Neural progenitor cell (in vitro differentiated cells): ENCODE results near the gene CCL17. TPM values are rescaled to one million over a fixed set of nuclear protein-coding genes. Genes with fewer than 3 reads are reported as not detected.
"Not testable (repeated sequence)": the region's sequence is repeated elsewhere in the genome, so short reads cannot be mapped to it uniquely, and the experiment has no call there.

ENCODE experiments used
- DNase-seq: peaks from one replicate; pipeline ENCODE4 v3.0.0-alpha.2; 2016; ENCODE audit warnings: low spot score
- H2AFZ ChIP-seq: fragments of 200-600 bp; sonication (generic); replicated peaks from 2 replicates; pipeline ENCODE4 v1.6.1; 2016; ENCODE audit warnings: antibody characterized with exemption
- H3F3A ChIP-seq: fragments of 200-600 bp; sonication (generic); 2 replicates; pipeline ENCODE4 v1.6.1; 2016; ENCODE audit warnings: antibody characterized with exemption, low read depth
- H3K27ac ChIP-seq: fragments of 200-600 bp; sonication (generic); 2 replicates; pipeline ENCODE4 v1.5.1; 2016; ENCODE audit warnings: mild to moderate bottlenecking
- H3K27me3 ChIP-seq: fragments of 200-600 bp; sonication (generic); 2 replicates; pipeline ENCODE4 v1.6.1; 2016; ENCODE audit warnings: mild to moderate bottlenecking, moderate library complexity
- H3K36me3 ChIP-seq: fragments of 200-600 bp; sonication (generic); 2 replicates; pipeline ENCODE4 v1.5.1; 2016
- H3K4me1 ChIP-seq: fragments of 200-600 bp; sonication (generic); 2 replicates; pipeline ENCODE4 v1.6.1; 2016; ENCODE audit warnings: mixed run types
- H3K4me2 ChIP-seq: fragments of 200-600 bp; sonication (generic); 2 replicates; pipeline ENCODE4 v1.6.1; 2016
- H3K4me3 ChIP-seq: fragments of 200-600 bp; sonication (generic); 2 replicates; pipeline ENCODE4 v1.5.1; 2016
- H3K79me2 ChIP-seq: fragments of 200-600 bp; sonication (generic); 2 replicates; pipeline ENCODE4 v1.6.1; 2016; ENCODE audit warnings: low read depth
- H3K9ac ChIP-seq: fragments of 200-600 bp; sonication (generic); 2 replicates; pipeline ENCODE4 v1.6.1; 2016
- H3K9me3 ChIP-seq: fragments of 200-600 bp; sonication (generic); 2 replicates; pipeline ENCODE4 v1.5.1; 2016; ENCODE audit warnings: low read depth
- H4K20me1 ChIP-seq: fragments of 200-600 bp; sonication (generic); 2 replicates; pipeline ENCODE4 v1.6.1; 2016; ENCODE audit warnings: low read depth
- H3K27ac Mint-ChIP-seq: 3 replicates; pipeline ENCODE4 v1.8.0; 2021; ENCODE audit warnings: mixed read lengths
- H3K27me3 Mint-ChIP-seq: 2 replicates; pipeline ENCODE4 v1.8.0; 2022; ENCODE audit warnings: low read depth, mild to moderate bottlenecking, inconsistent platforms, moderate library complexity, mixed read lengths; ENCODE audit not compliant: insufficient read depth
- H3K36me3 Mint-ChIP-seq: 3 replicates; pipeline ENCODE4 v1.8.0; 2021; ENCODE audit warnings: mixed read lengths
- H3K4me1 Mint-ChIP-seq: 3 replicates; pipeline ENCODE4 v1.8.0; 2021; ENCODE audit warnings: mixed read lengths
- H3K4me3 Mint-ChIP-seq: 3 replicates; pipeline ENCODE4 v1.8.0; 2021; ENCODE audit warnings: mild to moderate bottlenecking, moderate library complexity, mixed read lengths
- H3K9me3 Mint-ChIP-seq: 3 replicates; pipeline ENCODE4 v1.8.0; 2020; ENCODE audit warnings: mixed read lengths
- EZH2 ChIP-seq: fragments of 200-600 bp; sonication (generic); IDR thresholded peaks from 2 replicates; pipeline ENCODE4 v1.6.1; 2017; ENCODE audit warnings: antibody characterized with exemption, mild to moderate bottlenecking, moderate library complexity
- EZH2phosphoT487 ChIP-seq: fragments of 200-600 bp; sonication (generic); IDR thresholded peaks from 2 replicates; pipeline ENCODE4 v1.6.1; 2017; ENCODE audit warnings: antibody characterized with exemption
- total RNA-seq: library from RNA; depleted of rRNA; stranded (reverse); fragments of >200 nt; gene quantifications from 2 replicates; pipeline ENCODE4 v1.2.3, GENCODE V29; 2015; ENCODE audit warnings: low replicate concordance
- TF ChIP-seq, protein P1 (sequence below): fragments of 200-600 bp; sonication (generic); IDR thresholded peaks from 2 replicates; pipeline ENCODE4 v1.5.1; 2017; ENCODE audit warnings: antibody characterized with exemption, mild to moderate bottlenecking

The CCL17 gene
- total RNA-seq, 1 donor from 2014 or later, result not detected

DNA sequence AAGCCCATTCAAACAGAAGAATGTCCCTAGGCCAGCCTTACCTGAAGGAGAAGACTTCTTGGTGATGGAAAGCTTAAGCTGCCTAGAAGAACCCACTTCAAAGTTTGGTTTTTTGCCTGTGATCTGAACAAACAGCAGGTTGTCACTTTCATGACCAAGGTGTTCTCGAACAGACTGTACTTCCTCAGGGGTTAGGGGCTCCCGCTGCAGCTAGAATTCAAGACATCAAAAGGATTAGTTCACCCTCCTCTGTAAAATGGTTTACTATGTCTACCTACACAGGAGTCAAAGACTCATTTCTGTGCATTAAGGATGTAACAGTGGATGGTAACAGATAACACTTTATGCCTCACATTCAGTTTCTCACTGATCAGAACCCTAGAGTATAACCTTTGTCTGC, 29.4 kb downstream of the CCL17 start:
- TF ChIP-seq EZH2, result no peak
- TF ChIP-seq, protein P1, sequence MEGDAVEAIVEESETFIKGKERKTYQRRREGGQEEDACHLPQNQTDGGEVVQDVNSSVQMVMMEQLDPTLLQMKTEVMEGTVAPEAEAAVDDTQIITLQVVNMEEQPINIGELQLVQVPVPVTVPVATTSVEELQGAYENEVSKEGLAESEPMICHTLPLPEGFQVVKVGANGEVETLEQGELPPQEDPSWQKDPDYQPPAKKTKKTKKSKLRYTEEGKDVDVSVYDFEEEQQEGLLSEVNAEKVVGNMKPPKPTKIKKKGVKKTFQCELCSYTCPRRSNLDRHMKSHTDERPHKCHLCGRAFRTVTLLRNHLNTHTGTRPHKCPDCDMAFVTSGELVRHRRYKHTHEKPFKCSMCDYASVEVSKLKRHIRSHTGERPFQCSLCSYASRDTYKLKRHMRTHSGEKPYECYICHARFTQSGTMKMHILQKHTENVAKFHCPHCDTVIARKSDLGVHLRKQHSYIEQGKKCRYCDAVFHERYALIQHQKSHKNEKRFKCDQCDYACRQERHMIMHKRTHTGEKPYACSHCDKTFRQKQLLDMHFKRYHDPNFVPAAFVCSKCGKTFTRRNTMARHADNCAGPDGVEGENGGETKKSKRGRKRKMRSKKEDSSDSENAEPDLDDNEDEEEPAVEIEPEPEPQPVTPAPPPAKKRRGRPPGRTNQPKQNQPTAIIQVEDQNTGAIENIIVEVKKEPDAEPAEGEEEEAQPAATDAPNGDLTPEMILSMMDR, result no peak
- TF ChIP-seq EZH2phosphoT487, result no peak
- H3K36me3 Mint-ChIP-seq, result peaks cover 29% of the 10 kb centered on the region
- DNase-seq, result no peak
- Histone ChIP-seq H2AFZ (no peak overlapping the region), H3K9me3 (no peaks in the 10 kb centered on the region), H3K9ac (no peak overlapping the region), H4K20me1 (no peaks in the 10 kb centered on the region), H3K79me2 (no peaks in the 10 kb centered on the region), H3K4me1 (no peaks in the 10 kb centered on the region), H3K36me3 (peaks cover 19% of the 10 kb centered on the region), H3K4me2 (no peak overlapping the region), H3K27me3 (no peaks in the 10 kb centered on the region), H3K27ac (no peak overlapping the region), H3F3A (no peaks in the 10 kb centered on the region), H3K4me3 (no peak overlapping the region)
- no peak overlapping the region for H3K4me3 Mint-ChIP-seq
- H3K9me3 Mint-ChIP-seq, result no peaks in the 10 kb centered on the region
- H3K27me3 Mint-ChIP-seq, result no peaks in the 10 kb centered on the region
- H3K4me1 Mint-ChIP-seq, result no peaks in the 10 kb centered on the region
- H3K27ac Mint-ChIP-seq, result no peak overlapping the region

DNA sequence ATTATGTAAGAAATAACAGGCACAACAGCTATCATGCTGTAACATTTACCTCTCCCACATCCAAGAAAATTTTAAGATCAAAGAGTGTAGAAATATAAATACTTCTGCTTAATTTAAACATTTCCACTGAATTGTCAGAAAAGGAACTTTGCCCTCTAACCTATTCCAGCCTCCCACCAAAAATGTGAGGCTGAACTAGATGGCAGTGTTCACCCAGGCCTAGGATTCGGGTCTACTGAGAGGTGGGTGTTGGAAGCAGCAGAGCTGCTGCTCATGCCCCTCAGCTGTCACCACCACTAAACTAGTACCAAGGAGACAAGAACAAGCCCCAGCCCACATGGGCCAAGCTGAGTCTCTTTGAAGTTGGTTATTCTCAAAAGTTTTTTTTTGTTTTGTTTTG, 31.3 kb downstream of the CCL17 start:
- Histone ChIP-seq H3K4me1 (no peaks in the 10 kb centered on the region), H3K79me2 (peaks cover 4% of the 10 kb centered on the region), H4K20me1 (no peaks in the 10 kb centered on the region), H3K27ac (no peak overlapping the region), H2AFZ (no peak overlapping the region), H3K4me2 (no peak overlapping the region), H3K36me3 (peaks cover 16% of the 10 kb centered on the region), H3K4me3 (no peak overlapping the region), H3K9ac (no peak overlapping the region), H3K9me3 (no peaks in the 10 kb centered on the region), H3F3A (no peaks in the 10 kb centered on the region), H3K27me3 (no peaks in the 10 kb centered on the region)
- Mint-ChIP-seq H3K27ac (no peak overlapping the region), H3K4me1 (no peaks in the 10 kb centered on the region), H3K9me3 (peaks cover 4% of the 10 kb centered on the region), H3K4me3 (no peak overlapping the region), H3K36me3 (peaks cover 33% of the 10 kb centered on the region), H3K27me3 (no peaks in the 10 kb centered on the region)
- TF ChIP-seq, protein P1, result no peak
- no peak for TF ChIP-seq EZH2
- TF ChIP-seq EZH2phosphoT487, result no peak
- DNase-seq, result no peak

DNA sequence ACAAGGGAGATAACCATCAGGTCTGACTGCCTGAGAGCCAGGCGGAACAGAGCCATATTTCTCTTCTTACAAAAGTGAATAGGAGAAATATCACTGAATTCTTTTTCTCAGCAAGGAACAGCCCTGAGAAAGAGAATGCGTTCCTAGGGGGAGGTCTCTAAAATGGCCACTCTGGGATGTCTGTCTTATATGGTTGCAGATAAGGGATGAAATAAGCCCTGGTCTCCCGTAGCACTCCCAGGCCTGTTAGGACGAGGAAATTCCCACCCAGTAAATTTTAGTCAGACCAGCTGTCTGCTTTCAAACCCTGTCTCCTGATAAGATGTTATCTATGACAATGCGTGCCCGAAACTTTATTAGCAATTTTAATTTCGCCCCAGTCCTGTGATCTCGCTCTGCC, 35.4 kb downstream of the CCL17 start:
- not testable (repeated sequence) for H3F3A ChIP-seq, H4K20me1 ChIP-seq, H3K36me3 ChIP-seq, H3K4me3 ChIP-seq, H3K4me1 ChIP-seq, H3K9me3 ChIP-seq, H3K9ac ChIP-seq, H3K27ac Mint-ChIP-seq, H2AFZ ChIP-seq, H3K27me3 ChIP-seq, H3K27ac ChIP-seq, DNase-seq, H3K27me3 Mint-ChIP-seq, H3K4me1 Mint-ChIP-seq, H3K4me2 ChIP-seq, H3K9me3 Mint-ChIP-seq, H3K4me3 Mint-ChIP-seq
- H3K36me3 Mint-ChIP-seq, result peaks cover 36% of the 10 kb centered on the region
- peaks cover 45% of the 10 kb centered on the region for H3K79me2 ChIP-seq

DNA sequence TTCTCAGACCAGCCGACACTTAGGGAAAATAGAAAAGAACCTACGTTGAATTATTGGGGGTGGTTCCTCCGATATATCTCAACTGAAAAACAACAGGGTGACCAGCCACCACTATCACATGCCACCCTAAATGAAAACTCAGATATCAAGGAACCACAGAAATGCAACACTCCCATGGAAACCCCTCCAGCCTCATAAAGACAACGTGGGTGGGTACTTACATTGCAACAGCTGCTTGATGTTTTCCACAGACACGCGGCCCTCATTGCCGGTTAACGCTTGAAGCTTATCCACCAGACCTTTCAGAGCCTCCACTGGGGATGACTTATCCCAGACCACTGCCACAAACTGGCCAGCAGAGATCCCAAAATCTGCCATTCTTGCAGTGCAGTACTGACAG, 36.0 kb downstream of the CCL17 start:
- not testable (repeated sequence) for H3K27me3 Mint-ChIP-seq, DNase-seq, H2AFZ ChIP-seq, H3K27me3 ChIP-seq, H3F3A ChIP-seq, H3K4me1 Mint-ChIP-seq, H3K27ac ChIP-seq, H3K4me3 ChIP-seq, H3K4me3 Mint-ChIP-seq, H3K36me3 ChIP-seq, H4K20me1 ChIP-seq, H3K9me3 Mint-ChIP-seq, H3K9ac ChIP-seq, H3K27ac Mint-ChIP-seq, H3K4me2 ChIP-seq, H3K4me1 ChIP-seq, H3K9me3 ChIP-seq
- H3K79me2 ChIP-seq, result peaks cover 51% of the 10 kb centered on the region
- H3K36me3 Mint-ChIP-seq, result peaks cover 34% of the 10 kb centered on the region
